NCI-H748 treated with DMSO at 0.1 percent for 48 hours (cell line): ENCODE measurements around the gene EIF4EBP2.

Experiments used
- DNase-seq: peaks from one replicate; lab custom pipeline; 2025; lab: John Stamatoyannopoulos, UW

The EIF4EBP2 gene

DNA sequence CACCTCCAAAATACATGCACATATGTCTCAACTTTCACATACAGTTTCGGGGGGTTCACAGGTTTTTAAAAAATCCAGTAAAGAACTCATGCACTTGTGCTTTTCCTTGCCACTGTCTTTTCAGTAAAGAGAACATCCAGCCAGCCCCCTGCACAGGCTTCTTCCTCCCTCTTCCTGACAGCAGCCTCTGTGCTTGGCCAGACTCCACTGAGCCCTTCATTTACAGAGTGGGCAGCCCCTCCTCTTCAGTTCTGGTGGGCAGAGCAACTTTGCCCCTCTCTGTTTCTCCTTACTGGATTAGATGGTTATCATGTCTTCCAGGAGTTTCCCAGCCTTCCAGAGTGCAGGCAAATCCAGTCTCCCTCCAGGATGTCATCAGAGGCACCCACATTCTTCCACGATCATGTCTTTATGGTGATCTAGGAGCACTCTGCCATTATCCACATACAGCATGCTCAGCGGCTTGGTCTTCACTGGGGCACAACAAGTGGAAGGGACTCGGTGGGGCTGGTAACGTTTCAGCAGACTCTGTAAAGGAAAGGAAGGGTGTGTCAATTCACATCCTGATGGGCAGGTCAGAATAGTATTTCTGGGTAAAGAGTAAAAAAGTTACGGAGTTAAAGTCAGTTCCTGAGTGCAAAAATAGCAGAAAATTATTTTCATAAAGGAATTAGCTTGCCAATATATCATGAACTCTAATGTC is 28.8 kb downstream of the EIF4EBP2 start:
- no peak for DNase-seq

DNA sequence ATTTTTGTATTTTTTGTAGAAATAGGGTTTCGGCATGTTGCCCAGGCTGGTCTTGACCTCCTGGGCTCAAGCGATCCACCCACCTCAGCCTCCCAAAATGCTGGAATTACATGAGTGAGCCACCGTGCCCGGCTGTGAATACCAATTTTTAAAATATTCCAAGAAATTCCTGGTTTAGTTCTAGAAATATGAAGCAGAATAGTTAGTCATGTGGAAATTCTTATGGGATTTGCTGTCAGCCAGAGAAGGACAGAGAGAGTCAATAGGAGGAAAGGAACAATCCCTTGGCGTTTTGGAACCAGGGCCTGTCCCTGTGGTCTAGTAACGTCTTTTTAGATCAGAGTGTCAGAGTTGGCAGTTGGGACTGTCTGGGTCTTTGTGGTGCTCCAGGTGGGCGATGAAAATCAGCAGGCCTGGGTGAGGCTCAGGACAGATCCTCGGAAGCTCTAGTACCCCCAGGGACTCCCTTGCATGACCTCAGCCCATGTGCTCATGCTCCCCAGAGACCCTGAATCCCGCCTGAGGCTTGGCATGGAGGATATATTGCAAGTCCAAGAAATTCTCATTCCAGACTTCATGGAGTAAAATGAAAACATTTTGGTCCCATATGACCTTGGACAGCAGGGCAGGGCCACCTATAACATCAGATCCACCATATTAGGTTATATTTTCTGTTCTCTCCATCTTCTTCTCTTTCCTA is 29.8 kb downstream of the EIF4EBP2 start:
- DNase-seq: no peak

DNA sequence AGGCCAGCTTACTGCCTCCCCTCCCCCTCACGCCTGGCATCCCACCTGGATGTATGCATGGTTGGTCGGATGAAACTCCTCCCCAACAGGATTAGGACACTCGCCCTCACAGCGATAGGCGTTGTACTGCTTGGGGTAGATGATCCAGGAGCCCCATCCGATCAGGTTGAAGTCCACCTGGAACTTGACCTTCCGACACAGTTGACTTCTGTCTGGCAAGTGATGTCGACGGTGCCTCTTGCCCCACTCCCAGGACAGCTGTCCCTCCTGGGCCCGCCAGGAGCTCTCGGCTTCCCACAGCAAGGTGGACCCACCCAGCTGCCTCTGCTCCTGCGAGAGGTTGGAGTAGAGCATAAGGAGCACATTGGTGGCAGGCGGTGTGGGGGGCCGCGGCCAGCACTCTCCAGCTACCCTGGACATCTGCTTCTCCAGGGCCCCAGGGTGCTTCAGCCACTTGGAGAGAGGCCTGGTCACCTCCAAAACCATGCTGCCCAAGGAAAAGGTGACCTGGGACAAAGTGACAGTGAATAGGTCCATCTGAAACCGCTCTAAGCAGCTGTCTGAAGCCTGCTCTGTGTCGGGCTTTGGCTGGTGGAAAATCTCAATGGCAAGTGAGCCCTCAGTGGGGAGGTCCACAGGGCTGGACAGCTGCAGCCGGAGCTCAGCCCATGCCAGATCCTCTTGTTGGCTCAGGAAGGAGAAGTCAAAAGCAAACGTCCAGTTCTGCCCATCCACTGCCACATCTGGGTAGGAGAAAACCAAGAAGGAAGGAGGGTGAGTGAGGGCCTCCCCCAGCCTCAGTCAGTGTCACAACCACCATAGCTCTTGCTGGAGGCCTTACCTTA is 31.5 kb downstream of the EIF4EBP2 start:
- no peak for DNase-seq

DNA sequence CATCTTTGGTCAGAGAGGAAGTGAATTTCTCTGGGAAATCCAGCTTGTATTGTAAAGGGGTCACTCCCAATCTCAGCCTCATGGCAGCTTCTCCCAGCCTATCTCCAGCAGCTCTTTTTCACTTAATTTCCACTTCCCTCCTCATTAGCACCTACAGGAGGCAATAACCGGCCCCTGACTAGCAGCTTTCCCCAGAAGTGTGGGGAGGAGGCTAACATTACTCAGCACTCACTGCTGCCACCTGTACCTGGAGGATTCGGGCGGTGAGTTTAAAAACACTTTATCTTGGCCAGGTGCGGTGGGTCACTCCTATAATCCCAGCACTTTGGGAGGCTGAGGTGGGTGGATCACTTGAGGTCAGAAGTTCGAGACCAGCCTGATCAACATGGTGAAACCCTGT is 33.8 kb downstream of the EIF4EBP2 start:
- no peak for DNase-seq

DNA sequence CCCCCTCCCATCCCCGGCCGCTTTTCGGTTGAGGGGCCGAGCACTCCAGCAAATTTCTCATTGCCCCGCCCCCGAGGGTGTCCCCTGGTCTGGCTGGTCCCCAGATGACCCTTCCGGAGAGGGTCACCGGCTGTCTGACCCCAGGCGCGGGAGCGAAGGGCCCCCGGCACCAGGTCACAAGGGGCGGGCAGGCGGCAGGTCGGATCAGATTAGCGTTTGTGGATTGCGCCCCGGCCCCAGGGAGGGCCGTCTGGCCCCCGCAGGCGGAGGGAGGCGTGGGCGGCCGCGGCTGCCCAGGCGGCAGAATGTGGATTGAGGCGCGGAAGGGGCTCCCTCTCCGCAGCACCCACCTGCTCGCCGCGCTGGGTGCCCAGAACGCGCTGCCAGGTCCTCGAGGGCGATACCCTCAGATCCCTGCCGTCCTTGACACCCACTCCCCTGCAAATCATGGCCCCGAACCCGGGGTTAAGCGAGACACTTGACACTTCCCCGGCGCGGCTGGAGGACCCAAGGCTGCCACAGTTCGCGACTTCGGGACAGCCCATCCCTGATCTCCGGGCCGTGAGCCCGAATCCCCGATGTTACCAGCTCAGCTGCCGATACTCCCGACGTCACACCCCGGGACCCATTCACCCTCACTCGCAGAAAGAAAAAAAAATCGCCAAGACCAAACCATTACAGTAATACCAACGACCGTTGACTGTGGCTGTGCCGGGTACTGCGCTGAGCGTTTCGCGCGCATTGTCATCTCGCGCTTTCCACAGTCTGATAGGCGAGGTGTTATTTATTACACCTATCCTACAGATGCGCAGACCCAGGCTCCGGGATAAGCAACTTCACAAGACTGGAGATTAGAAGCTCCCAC is 36.6 kb downstream of the EIF4EBP2 start:
- DNase-seq: no peak

DNA sequence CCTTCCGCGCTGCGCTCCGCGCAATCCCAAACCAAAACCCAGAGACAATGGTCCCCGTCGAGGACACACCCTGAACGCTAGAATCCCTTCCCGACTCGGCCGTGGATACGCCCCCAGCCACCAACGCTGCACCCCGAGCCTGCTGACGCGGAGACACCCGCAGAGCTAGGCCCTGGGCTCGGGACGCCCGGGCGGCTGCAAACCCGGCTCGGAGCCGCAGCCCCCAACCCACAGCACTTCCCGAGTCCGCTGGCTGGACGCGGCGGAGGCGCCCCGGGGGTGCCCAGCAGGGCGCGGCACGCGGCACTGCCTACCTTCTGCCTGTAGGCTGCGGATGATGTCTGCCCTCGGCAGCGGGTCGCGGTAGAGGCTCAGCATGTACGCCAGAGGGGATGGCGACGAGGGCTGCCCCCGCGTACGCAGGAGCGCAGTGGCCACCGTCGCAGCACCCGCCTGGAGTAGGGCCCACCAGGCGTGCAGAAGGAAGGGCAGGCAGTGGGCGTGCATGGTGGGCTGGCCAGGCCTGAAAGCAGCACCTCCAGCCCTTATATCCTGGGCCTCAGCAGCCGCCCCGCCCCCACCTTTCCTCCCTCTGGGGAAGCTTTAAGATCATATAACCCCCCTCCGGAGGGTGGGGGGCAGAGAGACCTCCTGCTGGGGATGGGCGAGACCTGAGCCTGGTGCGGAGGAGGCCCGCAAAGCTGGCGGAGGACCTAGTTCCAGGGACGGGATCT is 37.4 kb downstream of the EIF4EBP2 start, which contains the start of gene NODAL:
Gene NODAL (minus strand): TSS at position 521 of the 734 bp plus-strand sequence. CDS start 14 bp downstream, at position 507.
- DNase-seq: no peak

DNA sequence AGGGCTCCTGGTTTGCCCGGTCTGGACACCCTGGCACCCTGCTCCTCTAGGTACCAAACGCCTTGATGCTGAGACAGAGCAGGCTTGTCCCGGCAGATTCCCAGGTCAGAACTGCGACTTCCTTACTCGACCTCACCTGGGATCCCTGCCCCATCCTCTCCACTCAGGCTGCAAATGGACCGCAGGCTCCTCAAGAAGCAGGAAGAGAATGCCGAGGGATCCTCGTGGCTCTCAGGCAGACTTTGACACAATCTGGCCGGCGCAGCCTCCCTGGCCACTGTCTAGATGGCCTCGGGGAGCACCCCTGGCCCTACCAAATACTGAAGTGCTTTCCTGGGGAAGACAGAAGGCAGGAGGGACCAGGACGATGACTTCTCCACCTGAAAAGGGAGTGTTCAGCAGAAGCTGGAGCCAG is 38.0 kb downstream of the EIF4EBP2 start:
- DNase-seq: no peak

DNA sequence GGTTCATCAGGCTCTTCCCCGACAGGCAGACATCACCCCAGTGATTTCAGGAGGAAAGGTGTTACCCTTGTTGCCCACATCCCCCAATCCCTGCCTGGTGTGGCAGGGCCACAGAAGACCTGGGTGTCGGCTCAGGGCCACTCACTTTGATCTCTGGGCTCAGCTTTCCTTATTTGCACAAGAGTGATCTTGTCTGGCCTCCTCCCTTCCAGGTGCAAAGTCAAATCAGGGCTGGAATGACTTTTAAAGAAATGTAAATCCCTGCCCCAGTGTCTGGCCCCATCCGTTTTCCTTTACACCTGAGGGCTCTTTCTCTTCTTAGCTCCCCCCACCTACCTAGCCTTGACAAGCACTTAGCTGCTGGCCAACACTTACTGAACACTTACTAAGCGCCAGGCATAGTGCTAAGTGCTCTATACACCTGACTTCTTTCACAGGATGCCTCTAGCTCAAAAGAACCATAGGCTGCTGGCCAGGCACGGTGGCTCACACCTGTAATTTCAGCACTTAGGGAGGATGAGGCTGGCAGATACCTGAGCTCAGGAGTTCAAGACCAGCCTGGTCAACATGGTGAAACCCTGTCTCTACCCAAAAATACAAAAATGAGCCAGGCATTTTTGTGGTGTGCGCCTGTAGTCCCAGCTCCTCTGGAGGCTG is 38.5 kb downstream of the EIF4EBP2 start:
- no peak for DNase-seq

DNA sequence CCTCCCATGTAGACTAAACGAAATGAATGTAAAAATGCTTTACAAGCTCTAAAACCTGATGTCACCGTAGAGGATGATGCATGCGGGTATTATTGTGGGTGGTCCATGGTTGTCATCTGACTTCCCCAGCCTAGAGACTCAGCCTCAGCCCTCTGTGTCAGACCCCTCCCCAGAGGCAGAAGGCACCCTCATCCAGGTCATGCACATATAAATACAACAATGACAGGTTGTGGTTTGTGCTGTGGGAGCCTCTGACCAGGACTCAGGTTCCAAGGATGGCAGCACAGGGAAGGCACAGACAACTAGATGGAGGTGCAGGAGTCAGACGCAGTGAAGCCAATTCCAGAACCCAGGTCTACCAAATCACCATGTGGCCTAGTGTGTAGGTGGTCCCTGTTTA is 40.8 kb downstream of the EIF4EBP2 start:
- no peak for DNase-seq

DNA sequence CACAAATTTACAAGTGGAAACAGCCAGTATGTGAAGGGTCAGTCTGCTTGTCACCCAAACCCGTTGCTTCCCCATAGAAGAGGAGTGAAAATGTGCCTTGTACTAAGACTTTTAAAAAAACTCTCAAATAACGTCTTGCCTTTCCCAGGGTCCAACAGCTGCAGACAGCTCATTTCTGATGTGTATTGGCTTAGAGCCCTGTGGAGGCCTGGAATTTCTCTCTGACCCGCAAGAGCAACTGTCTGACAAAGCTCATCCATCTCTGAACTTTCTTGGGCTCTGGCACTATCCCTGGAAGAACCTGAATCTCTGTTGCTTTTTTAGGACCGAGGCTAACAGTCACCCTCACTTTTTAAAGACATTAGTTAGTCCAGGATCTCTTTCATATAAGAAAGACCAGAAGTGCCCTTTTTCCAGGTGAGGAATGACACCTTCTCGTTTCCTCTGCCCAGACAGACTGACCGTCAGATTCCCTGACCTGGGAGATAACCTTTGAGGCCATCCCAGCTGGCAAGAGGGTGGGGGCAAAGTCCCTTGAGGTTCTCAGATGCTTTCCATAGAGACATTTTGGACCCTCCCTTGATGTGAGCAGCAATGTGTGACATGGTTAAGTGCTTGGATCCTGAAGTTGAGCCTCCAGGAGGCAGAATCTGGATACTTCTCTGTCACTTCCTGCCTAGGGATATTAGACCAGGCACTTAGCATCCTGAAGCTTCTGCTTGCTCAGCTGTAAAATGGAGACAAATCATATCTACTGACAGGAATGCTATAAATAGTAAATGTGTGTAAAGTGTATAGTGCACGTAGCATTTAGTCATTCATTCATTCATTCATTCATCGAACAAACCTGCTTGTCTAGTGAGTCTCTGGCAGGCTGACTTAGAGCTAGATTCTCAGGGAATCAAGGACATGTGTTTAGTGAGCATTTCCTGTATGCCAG is 42.0 kb downstream of the EIF4EBP2 start:
- no peak for DNase-seq

DNA sequence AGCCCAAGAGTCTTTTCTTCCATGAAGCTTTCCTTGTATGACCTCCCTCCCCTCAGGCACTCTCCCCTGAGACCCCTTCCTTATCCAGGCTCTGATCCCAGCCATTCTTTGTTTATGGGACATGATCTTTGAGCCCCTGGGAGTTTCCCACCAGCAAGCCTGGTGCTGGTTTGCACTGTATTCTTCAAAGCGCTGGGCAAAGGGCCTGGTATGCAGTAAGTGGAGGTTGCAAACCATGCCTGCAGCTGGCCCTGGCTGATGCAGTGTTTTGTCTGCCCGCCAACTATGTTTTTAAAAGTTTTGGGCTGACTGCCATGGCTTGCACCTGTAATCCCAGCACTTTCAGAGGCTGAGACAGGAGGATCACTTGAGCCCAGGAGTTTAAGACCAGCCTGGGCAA is 44.3 kb downstream of the EIF4EBP2 start:
- DNase-seq: no peak

DNA sequence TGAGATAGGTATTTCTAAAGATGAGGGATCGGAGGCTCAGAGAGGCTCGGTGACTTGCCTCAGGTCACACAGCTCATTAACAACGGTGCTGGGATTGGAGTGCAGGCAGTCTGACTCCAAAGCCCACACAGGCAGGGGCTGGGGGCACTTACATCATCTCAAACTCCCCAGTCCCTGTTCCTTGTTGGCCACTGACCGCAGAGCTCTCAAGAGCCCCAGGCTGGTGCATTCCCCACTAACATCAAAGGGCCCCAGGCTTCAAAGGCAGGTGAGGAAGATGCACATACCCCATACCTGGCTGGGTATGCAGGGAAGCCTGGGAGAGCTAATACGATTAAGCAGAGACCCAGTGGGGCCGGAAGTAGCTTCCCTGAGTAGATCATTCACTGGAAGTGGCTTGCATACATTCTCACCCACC is 51.3 kb downstream of the EIF4EBP2 start:
- DNase-seq: no peak

DNA sequence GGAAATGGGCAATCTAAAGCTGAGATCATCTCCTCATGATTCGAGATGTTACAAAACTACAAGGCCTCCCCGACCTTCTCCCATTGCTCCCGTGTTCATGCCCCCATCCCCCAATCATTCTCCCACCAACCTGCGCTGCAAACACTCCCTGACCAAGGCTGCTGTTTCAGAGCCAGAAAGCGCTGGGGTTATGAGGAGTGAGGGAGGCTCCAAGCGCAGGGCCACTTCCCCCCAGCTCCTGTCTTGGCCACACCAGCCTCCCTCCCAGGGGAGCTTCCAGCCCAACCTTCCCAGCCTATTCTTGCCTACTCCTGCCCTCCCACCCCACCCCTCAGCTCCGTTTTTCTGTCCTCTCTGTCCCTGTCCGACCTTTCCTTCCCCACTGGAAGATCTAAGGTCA is 52.2 kb downstream of the EIF4EBP2 start:
- no peak for DNase-seq

DNA sequence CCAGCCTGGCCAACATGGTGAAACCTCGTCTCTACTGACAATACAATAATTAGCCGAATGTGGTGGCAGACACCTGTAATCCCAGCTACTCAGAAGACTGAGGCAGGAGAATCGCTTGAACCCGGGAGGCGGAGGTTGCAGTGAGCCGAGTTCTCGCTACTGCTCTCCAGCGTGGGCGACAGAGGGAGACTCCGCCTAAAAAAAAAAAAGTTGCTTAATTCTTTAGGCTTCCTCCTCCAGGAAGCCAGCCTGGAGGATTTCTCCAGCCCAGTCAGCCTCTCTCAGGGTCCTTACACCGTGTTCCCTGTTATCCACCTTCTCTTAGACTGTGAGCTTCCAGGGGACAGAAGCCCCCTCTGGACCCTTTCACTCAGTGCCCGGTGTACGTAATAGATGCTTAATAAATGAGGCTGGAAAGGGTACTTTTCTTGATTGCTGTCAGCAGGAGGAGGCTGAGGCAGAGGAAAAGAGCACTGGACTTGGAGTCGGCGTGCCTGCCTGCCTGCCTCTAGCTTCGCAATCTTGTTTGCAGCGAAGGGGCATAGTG is 53.9 kb downstream of the EIF4EBP2 start:
- DNase-seq: no peak

DNA sequence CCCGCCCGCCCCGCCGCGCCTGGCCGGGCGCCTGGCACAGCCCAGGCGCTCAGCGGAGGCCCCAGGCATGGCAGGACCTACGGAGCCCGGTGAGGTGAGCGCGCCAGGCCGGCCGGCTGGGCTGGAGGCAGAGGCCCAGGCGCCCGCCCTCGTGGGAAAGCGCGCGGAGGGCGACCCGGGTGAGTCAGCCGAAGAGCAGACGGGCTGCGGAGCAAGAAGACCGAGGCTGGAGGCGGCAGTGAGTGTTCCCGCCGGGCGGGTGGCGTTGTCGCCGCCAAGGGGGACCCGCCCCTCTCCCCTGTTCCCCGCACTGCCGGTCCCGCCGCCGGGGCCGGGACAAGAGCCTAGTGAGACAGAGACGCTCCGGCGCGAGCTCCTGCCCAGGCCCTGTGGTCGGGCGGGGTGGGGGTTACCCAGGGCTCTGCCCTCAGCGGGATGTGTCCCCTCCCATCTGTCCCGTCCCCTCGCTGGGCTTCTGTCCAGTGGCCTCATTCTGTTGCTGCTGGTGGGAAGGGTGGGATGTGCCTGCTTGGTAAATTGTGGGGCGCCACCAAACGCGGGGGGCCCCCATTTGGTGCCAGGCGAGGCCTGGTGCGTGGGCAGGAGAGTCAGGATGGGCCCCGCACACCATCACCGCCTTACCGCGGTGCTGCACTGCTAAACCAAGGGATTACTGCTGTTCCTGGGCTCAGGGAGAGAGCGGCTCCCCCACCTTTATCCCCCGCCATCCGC is 54.5 kb downstream of the EIF4EBP2 start:
- no peak for DNase-seq

DNA sequence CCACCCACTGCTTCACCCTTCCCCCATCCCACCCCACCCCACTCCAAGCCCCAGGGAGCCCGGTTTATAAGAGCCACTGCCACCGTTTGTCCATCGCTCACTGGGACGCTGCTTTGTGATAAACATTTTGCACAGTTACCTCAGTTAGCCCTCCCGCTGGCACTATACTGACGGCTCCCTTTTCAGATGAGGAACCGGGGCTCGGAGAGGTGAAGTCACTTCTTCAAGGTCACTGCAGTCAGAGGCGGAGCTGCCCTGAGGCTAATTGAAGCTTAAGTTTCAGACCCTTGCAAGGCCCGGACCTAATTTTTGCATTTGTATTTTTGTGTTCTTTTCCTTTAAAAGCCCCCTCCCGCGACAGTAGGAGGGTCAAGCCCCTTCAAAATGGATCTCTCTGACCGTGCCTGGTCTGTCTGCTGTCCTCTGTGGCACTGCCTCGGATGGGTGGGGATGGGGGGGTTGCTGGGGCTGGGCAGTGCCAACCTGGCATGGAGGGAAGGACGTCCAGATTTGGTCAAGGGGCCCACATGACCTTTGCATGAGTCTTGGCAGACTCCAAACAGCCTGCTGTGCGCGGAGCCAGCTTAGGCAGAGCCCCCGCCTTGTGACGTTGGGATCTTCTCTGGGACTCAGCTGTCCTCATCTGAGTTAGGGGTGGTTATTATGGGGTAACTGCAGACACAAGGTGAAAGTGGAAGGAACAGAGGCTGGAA is 55.3 kb downstream of the EIF4EBP2 start:
- DNase-seq: no peak

DNA sequence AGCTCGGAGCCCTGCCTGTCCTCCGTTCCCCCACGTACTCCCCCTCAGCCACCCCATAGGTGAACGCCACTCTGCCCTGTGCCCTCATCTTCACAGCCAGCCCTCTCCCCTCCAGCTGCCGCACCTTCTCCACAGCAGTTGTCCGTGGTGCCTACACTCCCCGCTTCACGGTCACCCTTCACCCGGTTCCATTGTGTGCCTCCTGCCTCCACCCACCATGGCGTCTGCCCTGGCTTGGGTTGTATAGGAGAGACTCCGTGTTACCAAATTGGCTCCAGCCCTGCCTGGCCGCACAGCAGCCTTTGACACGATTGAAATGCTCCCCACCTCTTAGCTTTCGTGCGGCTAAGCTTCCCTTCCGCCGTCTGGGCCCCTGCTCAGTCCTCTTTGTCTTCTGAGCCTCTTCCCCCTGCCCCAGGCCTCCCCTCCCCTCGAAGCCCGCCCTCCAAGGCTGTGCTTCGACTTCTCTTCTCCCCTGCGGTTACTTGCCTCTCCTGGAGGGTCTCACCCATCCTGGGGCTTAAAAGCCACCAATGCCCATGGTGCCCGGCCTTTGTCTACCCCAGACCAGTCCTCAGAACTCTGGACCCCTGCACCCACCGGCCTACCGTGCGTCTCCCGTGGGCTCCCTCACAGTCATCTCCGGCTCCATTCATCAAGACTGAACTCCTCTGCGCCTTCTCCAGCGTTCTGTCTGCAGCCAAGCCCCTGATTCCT is 56.0 kb downstream of the EIF4EBP2 start:
- DNase-seq: no peak
